ENCODE data around the gene SLC29A1.

SLC29A1 gene

GRCh38 chr6:44270526-44271405 is 47.4 kb downstream of the SLC29A1 start:
- DNase-seq, result no peak

GRCh38 chr6:44271406-44271723 is 48.0 kb downstream of the SLC29A1 start:
- no peak for DNase-seq

- DNase-seq, result no peak
Measured at GRCh38 chr6:44271914-44272313, 48.5 kb downstream of the SLC29A1 start.

GRCh38 chr6:44272529-44272928 is 49.1 kb downstream of the SLC29A1 start:
- no peak for DNase-seq

- no peak for DNase-seq
Measured at GRCh38 chr6:44272999-44273566, 49.7 kb downstream of the SLC29A1 start.

- no peak for DNase-seq
Measured at GRCh38 chr6:44273617-44274016, 50.2 kb downstream of the SLC29A1 start.

GRCh38 chr6:44275271-44275748 is 51.9 kb downstream of the SLC29A1 start:
- no peak for DNase-seq

- DNase-seq, result no peak
Measured at GRCh38 chr6:44275749-44276648, 52.6 kb downstream of the SLC29A1 start.

GRCh38 chr6:44276667-44277640 is 53.6 kb downstream of the SLC29A1 start:
- no peak for DNase-seq

- no peak for DNase-seq
Measured at GRCh38 chr6:44277763-44278162, 54.4 kb downstream of the SLC29A1 start.

GRCh38 chr6:44278315-44278714 is 54.9 kb downstream of the SLC29A1 start:
- no peak for DNase-seq

GRCh38 chr6:44278774-44279697 is 55.6 kb downstream of the SLC29A1 start:
- no peak for DNase-seq
